Stomach smooth muscle (tissue), 2 donors: ENCODE data around the gene MAG.

Experiments
- H3K27ac ChIP-seq: one replicate; pipeline ENCODE4 v1.7.0; 2013; ENCODE audit warnings: mild to moderate bottlenecking, low read length, inconsistent platforms
- H3K27me3 ChIP-seq, 2 donors: one replicate each; pipeline ENCODE4 v1.7.0; 2013; ENCODE audit warnings: low read length in 2 of 2; ENCODE audit not compliant: insufficient read depth in 2 of 2, control insufficient read depth in 1 of 2
- H3K36me3 ChIP-seq, 2 donors: one replicate each; pipeline ENCODE4 v1.7.0; 2013; ENCODE audit warnings: low read length in 2 of 2; ENCODE audit not compliant: control insufficient read depth in 2 of 2, insufficient read depth in 2 of 2
- H3K4me1 ChIP-seq: one replicate; pipeline ENCODE4 v1.7.0; 2013; ENCODE audit warnings: low read length; ENCODE audit not compliant: control insufficient read depth, insufficient read depth
- H3K4me3 ChIP-seq, 2 donors: one replicate each; pipeline ENCODE4 v1.7.0; 2013; ENCODE audit warnings: low read length in 2 of 2
- H3K9ac ChIP-seq, 2 donors: one replicate each; pipeline ENCODE4 v1.7.0; 2013; ENCODE audit warnings: low read length in 2 of 2, mild to moderate bottlenecking in 1 of 2
- H3K9me3 ChIP-seq, 2 donors: one replicate each; pipeline ENCODE4 v1.7.0; 2013; ENCODE audit warnings: low read length in 2 of 2; ENCODE audit not compliant: control insufficient read depth in 2 of 2
- donor health status: healthy.
- donor health status: Pancreatic carcinoma.

MAG gene

GRCh38 chr19:35291916-35292315, at the start of gene MAG:
Gene MAG (plus strand): TSS chr19:35292161. CDS start chr19:35295409, 3,248 bp downstream.
- Histone ChIP-seq H3K27ac (no peak within 1 kb of the TSS), H3K9ac (no peak within 1 kb of the TSS), H3K36me3 (no peaks in the 10 kb centered on the region), H3K4me1 (no peaks in the 10 kb centered on the region), H3K4me3 (no peak within 1 kb of the TSS), H3K27me3 (peaks cover 11 to 21% of the 10 kb centered on the region in 2 donors), H3K9me3 (no peaks in the 10 kb centered on the region)

GRCh38 chr19:35246466-35247092, 45.4 kb upstream of the MAG start:
- H3K27me3 ChIP-seq, result peaks cover 17 to 26% of the 10 kb centered on the region in 2 donors
- H3K9ac ChIP-seq, result no peak overlapping the region
- peaks cover 7% of the 10 kb centered on the region for H3K4me1 ChIP-seq
- no peaks in the 10 kb centered on the region for H3K9me3 ChIP-seq
- H3K36me3 ChIP-seq, result no peaks in the 10 kb centered on the region
- H3K27ac ChIP-seq, result no peak overlapping the region
- no peak overlapping the region for H3K4me3 ChIP-seq

GRCh38 chr19:35247526-35248309, 44.2 kb upstream of the MAG start:
- Histone ChIP-seq H3K9me3 (no peaks in the 10 kb centered on the region), H3K9ac (no peak overlapping the region), H3K4me1 (peaks cover 7% of the 10 kb centered on the region), H3K27ac (no peak overlapping the region), H3K36me3 (no peaks in the 10 kb centered on the region), H3K4me3 (peak overlapping the region; percentile 22 to 62), H3K27me3 (peaks cover 17 to 26% of the 10 kb centered on the region in 2 donors)

- H3K9me3 ChIP-seq, result no peaks in the 10 kb centered on the region
- peaks cover 18 to 27% of the 10 kb centered on the region in 2 donors for H3K27me3 ChIP-seq
- H3K4me1 ChIP-seq, result peaks cover 7% of the 10 kb centered on the region
- H3K4me3 ChIP-seq, result peak within 1 kb of the TSS; percentile 31 to 62
- no peak within 1 kb of the TSS for H3K27ac ChIP-seq
- no peaks in the 10 kb centered on the region for H3K36me3 ChIP-seq
- no peak within 1 kb of the TSS for H3K9ac ChIP-seq
Measured at GRCh38 chr19:35248310-35249145, 43.4 kb upstream of the MAG start, which contains the start of gene LSR. Gene LSR (plus strand): TSS chr19:35249002. CDS start chr19:35249023, 21 bp downstream.

- Histone ChIP-seq H3K4me3 (peak overlapping the region in 1 of 2 donors; percentile 62), H3K36me3 (no peaks in the 10 kb centered on the region), H3K9me3 (no peaks in the 10 kb centered on the region), H3K4me1 (peaks cover 7% of the 10 kb centered on the region), H3K27me3 (peaks cover 22 to 29% of the 10 kb centered on the region in 2 donors), H3K9ac (no peak overlapping the region), H3K27ac (no peak overlapping the region)
Measured at GRCh38 chr19:35249146-35249847, 42.7 kb upstream of the MAG start.

- no peaks in the 10 kb centered on the region for H3K9me3 ChIP-seq
- no peaks in the 10 kb centered on the region for H3K36me3 ChIP-seq
- peaks cover 26 to 29% of the 10 kb centered on the region in 2 donors for H3K27me3 ChIP-seq
- H3K9ac ChIP-seq, result no peak overlapping the region
- H3K4me3 ChIP-seq, result no peak overlapping the region
- no peak overlapping the region for H3K27ac ChIP-seq
- peaks cover 7% of the 10 kb centered on the region for H3K4me1 ChIP-seq
Measured at GRCh38 chr19:35249848-35250711, 41.9 kb upstream of the MAG start.

- Histone ChIP-seq H3K27ac (no peak overlapping the region), H3K27me3 (peaks cover 29 to 30% of the 10 kb centered on the region in 2 donors), H3K9me3 (no peaks in the 10 kb centered on the region), H3K4me3 (no peak overlapping the region), H3K4me1 (peaks cover 7% of the 10 kb centered on the region), H3K9ac (no peak overlapping the region), H3K36me3 (no peaks in the 10 kb centered on the region)
Measured at GRCh38 chr19:35251456-35251855, 40.5 kb upstream of the MAG start.

- peaks cover 22 to 37% of the 10 kb centered on the region in 2 donors for H3K27me3 ChIP-seq
- no peak overlapping the region for H3K27ac ChIP-seq
- H3K4me1 ChIP-seq, result peaks cover 3% of the 10 kb centered on the region
- no peaks in the 10 kb centered on the region for H3K36me3 ChIP-seq
- H3K9me3 ChIP-seq, result no peaks in the 10 kb centered on the region
- no peak overlapping the region for H3K9ac ChIP-seq
- H3K4me3 ChIP-seq, result no peak overlapping the region
Measured at GRCh38 chr19:35253316-35254286, 38.4 kb upstream of the MAG start.
